PC-3 (cell line): ENCODE data around the gene POP4.

ENCODE experiments used
- CTCF ChIP-seq: fragments of 300-600 bp; sonication (generic); conservative IDR thresholded peaks from 2 replicates; pipeline ENCODE4 v1.5.1; 2017; ENCODE audit warnings: antibody characterized with exemption, low read depth, mild to moderate bottlenecking, low read length
- EZH2 ChIP-seq: fragments of 300-600 bp; sonication (generic); IDR thresholded peaks from one replicate; pipeline ENCODE4 v1.6.1; 2017; ENCODE audit warnings: antibody characterized with exemption, mild to moderate bottlenecking, low read length; ENCODE audit not compliant: unreplicated experiment
- EZH2phosphoT487 ChIP-seq: fragments of 300-600 bp; sonication (generic); IDR thresholded peaks from 2 replicates; pipeline ENCODE4 v1.6.1; 2018; ENCODE audit warnings: mild to moderate bottlenecking, antibody characterized with exemption, low read length, borderline replicate concordance

DNA sequence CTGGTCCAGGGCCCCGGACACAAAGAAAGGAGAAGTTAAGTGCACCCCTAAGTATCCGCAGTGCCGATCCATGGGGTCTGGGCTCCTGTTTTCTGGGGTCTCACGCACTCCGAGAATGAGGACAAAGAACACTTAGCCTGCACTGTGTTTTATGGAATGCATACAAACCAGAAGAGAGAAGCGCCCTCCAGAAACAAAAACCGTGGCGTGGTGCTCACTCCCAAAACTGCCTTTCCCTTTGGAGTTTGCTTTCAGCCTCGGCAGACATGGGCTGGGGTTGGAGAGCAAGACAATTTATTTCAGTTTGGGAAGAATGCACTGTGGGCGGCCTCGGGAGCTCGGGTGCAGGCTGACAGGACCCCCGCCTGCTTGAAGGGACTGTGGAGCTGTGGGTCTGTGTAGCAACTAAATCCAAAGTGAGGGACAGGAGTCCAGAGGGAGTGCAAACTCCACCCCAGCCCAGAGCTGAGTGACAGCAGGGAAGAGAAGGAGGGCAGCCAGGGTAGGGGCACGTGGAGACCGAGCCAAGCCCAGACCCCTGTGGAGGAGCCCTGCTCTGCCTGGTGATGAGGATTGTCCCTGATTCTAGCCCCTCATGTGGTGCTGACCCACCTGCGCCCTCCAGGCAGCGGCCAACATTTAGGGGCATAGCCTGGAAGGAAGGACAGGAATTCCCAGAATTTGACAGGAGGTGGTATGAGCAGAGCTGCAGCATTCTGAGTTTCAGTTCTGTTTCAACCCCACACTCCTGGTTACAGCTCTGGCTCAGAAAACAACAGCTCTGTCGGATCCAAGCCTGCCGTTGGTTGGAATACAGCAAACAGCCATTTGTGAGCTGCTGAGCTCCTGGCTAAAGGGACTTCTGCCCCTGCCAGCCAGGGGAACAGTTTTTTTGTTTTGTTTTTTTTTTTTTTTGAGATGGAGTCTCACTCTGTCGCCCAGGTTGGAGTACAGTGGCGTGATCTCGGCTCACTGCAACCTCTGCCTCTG is 37.8 kb upstream of the POP4 start:
- no peak for TF ChIP-seq CTCF
- no peak for TF ChIP-seq EZH2
- TF ChIP-seq EZH2phosphoT487 = no peak
